RWPE1 (cell line): ENCODE measurements around the gene SHC1.
A peak's percentile ranks its signal among the peaks of the same experiment; 100 is the strongest.

ENCODE experiments used
- CTCF ChIA-PET: fragments of 350-600 bp; sonication (Branson Sonifier 250); formaldehyde crosslinking; extraction: SDS; loops from one replicate; lab custom pipeline; 2021; lab: Yijun Ruan, JAX
- POLR2A ChIA-PET: fragments of 400-600 bp; formaldehyde crosslinking; extraction: SDS; loops from one replicate; lab custom pipeline; 2020; ENCODE audit warnings: antibody characterized with exemption; ENCODE audit not compliant: low non-redundant PET; lab: Yijun Ruan, JAX
- DNase-seq: peaks from one replicate; pipeline ENCODE4 v3.0.0; 2012; ENCODE audit warnings: low spot score
- H3K27ac ChIP-seq: fragments of 450-650 bp; 2 replicates; pipeline ENCODE4 v1.5.1; 2017
- TF ChIP-seq, protein P1 (sequence below): fragments of 450-650 bp; conservative IDR thresholded peaks from 2 replicates; pipeline ENCODE4 v1.5.1; 2017; ENCODE audit warnings: low read depth, mild to moderate bottlenecking

SHC1 gene

DNA sequence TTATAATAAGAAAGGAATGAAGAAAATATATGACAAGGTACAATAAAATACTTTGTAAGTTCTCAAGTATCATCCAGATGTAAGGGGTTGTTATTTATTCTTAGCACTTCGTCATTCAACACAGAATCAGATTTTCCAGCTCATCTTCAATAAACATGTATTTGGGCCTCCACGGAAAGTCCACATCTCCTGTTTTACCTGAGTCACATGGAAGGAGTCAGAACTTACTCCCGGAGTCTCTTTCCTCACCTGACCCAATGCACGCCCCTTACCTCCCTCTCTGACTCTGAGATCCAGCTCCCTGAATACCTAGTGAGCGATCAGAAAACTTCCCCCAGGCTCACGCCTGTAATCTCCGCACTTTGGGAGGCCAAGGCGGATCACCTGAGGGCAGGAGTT lies 32.6 kb downstream of the SHC1 start:
- CTCF ChIA-PET: no interaction called here
- DNase-seq: no peak
- POLR2A ChIA-PET: interaction anchor here (0.6 kb wide), 1 partner anchor 332 kb away, joined by 3 read pairs; no protein-coding TSS in a partner anchor
- TF ChIP-seq, protein P1, sequence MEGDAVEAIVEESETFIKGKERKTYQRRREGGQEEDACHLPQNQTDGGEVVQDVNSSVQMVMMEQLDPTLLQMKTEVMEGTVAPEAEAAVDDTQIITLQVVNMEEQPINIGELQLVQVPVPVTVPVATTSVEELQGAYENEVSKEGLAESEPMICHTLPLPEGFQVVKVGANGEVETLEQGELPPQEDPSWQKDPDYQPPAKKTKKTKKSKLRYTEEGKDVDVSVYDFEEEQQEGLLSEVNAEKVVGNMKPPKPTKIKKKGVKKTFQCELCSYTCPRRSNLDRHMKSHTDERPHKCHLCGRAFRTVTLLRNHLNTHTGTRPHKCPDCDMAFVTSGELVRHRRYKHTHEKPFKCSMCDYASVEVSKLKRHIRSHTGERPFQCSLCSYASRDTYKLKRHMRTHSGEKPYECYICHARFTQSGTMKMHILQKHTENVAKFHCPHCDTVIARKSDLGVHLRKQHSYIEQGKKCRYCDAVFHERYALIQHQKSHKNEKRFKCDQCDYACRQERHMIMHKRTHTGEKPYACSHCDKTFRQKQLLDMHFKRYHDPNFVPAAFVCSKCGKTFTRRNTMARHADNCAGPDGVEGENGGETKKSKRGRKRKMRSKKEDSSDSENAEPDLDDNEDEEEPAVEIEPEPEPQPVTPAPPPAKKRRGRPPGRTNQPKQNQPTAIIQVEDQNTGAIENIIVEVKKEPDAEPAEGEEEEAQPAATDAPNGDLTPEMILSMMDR: no peak
- peak overlapping the region; percentile 98 for H3K27ac ChIP-seq

DNA sequence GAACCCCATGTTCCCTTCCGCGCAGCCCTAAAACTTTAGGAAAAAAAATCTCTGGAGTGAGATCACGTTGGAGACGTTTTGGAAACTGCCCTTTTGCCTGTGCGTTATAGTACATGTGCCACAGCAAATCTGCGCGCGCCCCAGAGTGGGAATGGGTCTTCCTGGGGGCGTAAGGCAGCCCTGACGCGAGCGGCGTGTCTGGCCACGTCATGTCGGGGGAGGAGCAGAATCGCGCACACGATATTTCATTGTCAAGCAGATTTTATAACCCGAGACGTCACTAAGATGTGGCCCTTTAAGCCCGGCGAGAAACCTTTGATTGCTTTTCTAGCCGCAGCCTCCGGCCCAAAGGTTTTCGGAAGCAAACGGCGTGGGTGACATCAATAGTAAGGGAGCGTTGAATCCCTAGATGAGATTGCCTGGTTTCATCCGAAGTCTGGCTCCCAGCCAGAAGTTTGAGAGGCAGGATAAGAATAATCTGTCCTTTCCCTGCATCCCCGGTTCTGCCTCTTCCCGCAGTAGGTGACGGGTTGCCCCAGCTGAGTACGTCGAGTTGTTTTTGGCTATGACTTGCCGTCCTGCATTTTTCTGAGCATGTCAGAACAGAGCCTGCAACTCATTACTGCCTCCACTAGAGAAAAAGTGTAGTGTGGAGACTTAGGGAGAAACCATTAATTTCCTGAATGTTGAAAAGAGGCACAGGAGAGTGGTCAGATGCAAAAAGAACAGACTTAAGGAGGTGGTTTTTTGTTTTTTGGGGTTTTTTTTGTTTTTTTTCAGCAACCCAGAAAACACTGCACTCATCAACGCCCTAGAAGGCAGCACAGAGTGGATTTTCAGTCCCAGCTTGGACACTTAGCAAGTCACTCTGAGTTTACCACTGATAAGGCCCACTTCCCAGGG lies 33.2 kb downstream of the SHC1 start:
- CTCF ChIA-PET: interaction anchor here (0.5 to 1.2 kb wide), 9 partner anchors 56 to 733 kb away, joined by 3 to 5 read pairs (median 3); no protein-coding TSS in a partner anchor
- H3K27ac ChIP-seq: peak overlapping the region; percentile 98
- DNase-seq: peak; percentile 92
- TF ChIP-seq, protein P1: peak; percentile 20
- POLR2A ChIA-PET: interaction anchor here (0.5 to 0.7 kb wide), 3 partner anchors 11 to 331 kb away, joined by 3 to 4 read pairs (median 3); no protein-coding TSS in a partner anchor

DNA sequence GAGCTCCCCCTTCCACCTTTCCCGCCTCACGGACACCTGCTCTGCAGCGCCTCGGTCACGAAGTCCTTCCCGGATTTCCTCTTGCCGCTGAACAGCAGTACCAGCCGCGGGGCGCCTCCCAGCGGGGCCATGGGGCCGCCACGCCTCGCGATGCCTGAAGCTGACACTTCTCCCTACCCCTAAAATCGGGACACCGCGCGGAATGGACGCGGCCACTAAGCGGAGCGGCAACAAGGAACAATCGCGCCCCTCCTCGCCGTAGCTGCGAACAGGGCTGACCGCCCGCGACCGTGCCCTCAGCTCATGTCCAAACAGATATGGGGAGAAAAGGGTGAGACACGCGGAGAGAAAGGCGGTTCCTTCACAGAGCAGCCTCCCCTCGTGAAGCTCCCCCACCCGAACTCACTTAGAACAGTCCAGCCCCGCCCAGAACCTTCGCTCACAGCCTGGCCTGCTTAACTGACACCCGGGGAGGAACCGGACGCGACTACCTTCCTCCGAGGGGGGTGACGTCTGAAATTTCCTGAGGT lies 33.9 kb downstream of the SHC1 start, which contains the start of gene PMVK:
Gene PMVK, minus strand, starts transcription at position 165 of the 530 bp plus-strand sequence. Its CDS starts 34 bp downstream, at position 131.
- TF ChIP-seq, protein P1: peak; percentile 53
- peak; percentile 99 for DNase-seq
- CTCF ChIA-PET: interaction anchor here (0.5 to 1.3 kb wide), 11 partner anchors 10 to 732 kb away, joined by 3 to 5 read pairs (median 4); no protein-coding TSS in a partner anchor
- peak within 1 kb of the TSS; percentile 98 for H3K27ac ChIP-seq
- POLR2A ChIA-PET: interaction anchor here (0.5 to 0.7 kb wide), 2 partner anchors 12 to 46 kb away, joined by 3 to 4 read pairs; no protein-coding TSS in a partner anchor

DNA sequence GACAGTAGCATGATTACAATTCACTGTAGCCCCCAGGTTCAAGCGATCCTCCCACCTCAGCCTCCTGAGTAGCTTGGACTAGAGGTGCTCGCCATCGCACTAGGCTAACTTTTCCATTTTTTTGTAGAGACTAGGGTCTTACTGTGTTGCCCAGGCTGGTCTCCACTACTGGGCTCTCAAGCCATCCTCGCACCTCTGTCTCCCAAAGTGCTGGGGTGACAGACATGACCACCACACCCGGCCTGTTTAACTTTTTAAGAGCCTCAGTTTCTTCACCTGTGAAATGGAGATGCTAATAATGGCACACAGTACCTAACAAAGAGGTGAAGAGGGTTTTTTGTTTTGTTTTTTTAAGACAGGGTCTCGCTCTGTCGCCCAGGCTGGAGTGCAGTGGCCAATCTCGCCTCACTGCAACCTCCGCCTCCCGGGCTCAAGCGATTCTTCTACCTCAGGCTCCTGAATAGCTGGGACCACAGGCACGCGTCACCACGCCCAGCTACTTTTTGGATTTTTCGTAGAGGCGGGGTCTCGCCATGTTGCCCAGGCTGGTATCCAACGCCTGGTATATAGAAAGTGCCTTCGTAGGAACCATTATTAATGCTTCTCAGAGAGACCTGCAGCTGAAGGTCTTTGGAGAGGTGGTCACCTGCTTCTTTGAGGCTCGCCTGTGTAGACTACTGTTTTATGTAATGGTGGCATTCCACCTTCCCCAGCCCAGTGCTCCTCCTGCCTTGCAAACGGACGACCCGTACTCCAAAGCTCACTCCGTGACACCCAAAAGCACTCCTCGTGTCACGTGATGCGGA lies 34.6 kb downstream of the SHC1 start:
- TF ChIP-seq, protein P1: no peak
- ChIA-PET CTCF (interaction anchor here (0.6 to 1.3 kb wide), 8 partner anchors 10 to 452 kb away, joined by 3 to 5 read pairs (median 4); no protein-coding TSS in a partner anchor), POLR2A (interaction anchor here (0.7 kb wide), 1 partner anchor 12 kb away, joined by 3 read pairs; no protein-coding TSS in a partner anchor)
- H3K27ac ChIP-seq: peak overlapping the region; percentile 98
- DNase-seq: no peak

DNA sequence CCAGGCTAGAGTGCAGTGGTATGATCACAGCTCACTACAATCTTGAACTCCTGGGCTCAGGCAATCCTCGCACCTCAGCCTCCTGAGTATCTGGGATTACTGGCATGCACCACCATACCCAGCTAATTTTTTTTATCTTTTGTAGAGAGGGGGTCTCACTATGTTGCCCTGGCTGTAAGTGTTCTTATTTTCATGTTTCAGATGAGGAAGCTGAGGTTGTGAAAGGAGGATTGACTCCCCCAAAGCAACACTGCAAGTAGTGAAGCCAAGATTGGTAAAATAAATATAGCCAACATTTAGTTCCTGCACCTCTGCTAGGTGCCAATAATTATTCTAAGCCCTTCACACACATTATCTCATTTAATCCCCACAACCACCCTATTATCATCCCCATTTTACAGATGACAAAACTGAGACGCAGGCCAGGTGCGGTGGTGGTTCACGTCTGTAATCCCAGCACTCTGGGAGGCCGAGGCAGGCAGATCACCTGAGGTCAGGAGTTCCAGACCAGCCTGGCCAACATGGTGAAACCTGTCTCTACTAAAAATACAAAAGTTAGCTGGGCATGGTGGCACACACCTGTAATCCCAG lies 36.1 kb downstream of the SHC1 start:
- ChIA-PET POLR2A (interaction anchor here (0.5 kb wide), 1 partner anchor 401 kb away, joined by 7 read pairs; no protein-coding TSS in a partner anchor), CTCF (interaction anchor here (0.7 kb wide), 1 partner anchor 69 kb away, joined by 3 read pairs; no protein-coding TSS in a partner anchor)
- no peak for DNase-seq
- H3K27ac ChIP-seq: peak overlapping the region; percentile 98
- TF ChIP-seq, protein P1: no peak
